GM12878 (cell line): Measurements from ENCODE around the gene SCAF8. TPM values are rescaled to one million over a fixed set of nuclear protein-coding genes. Genes with fewer than 3 reads are reported as not detected.

ENCODE experiments used
- ATAC-seq: fragments of 200-7000 bp; cut with Tn5 transposase; 3 replicates; pipeline ENCODE4 v1.9.1; 2020; ENCODE audit warnings: mild to moderate bottlenecking, moderate library complexity
- BruUV-seq: library from RNA; stranded (reverse); fragments of 400-500 nt; replicated peaks from 2 replicates; lab custom pipeline; 2021; lab: Mats Ljungman, UMichigan
- CTCF ChIA-PET: fragments of 300-600 bp; sonication (Branson Sonifier 250); formaldehyde crosslinking; extraction: SDS; loops from one replicate; lab custom pipeline; 2021; ENCODE audit warnings: inconsistent platforms; lab: Yijun Ruan, JAX
- POLR2A ChIA-PET: fragments of 350-600 bp; formaldehyde crosslinking; extraction: SDS; loops from one replicate; lab custom pipeline; 2021; ENCODE audit warnings: inconsistent platforms; lab: Charles Lee
- RAD21 ChIA-PET: fragments of 300-600 bp; sonication (Branson Sonifier 250); formaldehyde crosslinking; loops from one replicate; lab custom pipeline; 2023; ENCODE audit warnings: antibody characterized with exemption; ENCODE audit not compliant: unreplicated experiment; lab: Charles Lee
- SMC1A ChIA-PET: fragments of 300-600 bp; sonication (Branson Sonifier 250); formaldehyde crosslinking; loops from one replicate; lab custom pipeline; 2023; ENCODE audit not compliant: unreplicated experiment, uncharacterized antibody; lab: Charles Lee
- DNase-seq: peaks from one replicate; pipeline ENCODE4 v3.0.0-alpha.2; 2011; ENCODE audit warnings: low read depth, low spot score
- FAIRE-seq: peaks from 3 replicates; lab custom pipeline; 2011; peaks lifted over from hg19 to GRCh38; lab: Jason Lieb, UNC
- H2AFZ ChIP-seq: 2 replicates; pipeline ENCODE4 v1.6.0; 2011; ENCODE audit warnings: low read depth, low read length, control low read depth; ENCODE audit not compliant: control insufficient read depth
- H3K27ac ChIP-seq: 2 replicates; pipeline ENCODE4 v1.5.1; 2011; ENCODE audit warnings: control low read depth; ENCODE audit not compliant: control insufficient read depth, insufficient read depth
- H3K27me3 ChIP-seq, 2 experiments: replicated peaks in 1 of 2; 2 replicates each; pipeline versions ENCODE4 v1.6.0 to v1.6.1; 2011; ENCODE audit warnings: low read length in 1 of 2; ENCODE audit not compliant: control insufficient read depth in 2 of 2, insufficient read depth in 2 of 2
- H3K36me3 ChIP-seq, 2 experiments: 2 replicates each; pipeline ENCODE4 v1.5.1; 2011; ENCODE audit warnings: low read length in 1 of 2; ENCODE audit not compliant: control insufficient read depth in 2 of 2, insufficient read depth in 2 of 2
- H3K4me1 ChIP-seq: 2 replicates; pipeline ENCODE4 v1.6.1; 2011; ENCODE audit warnings: mild to moderate bottlenecking, low read length, moderate library complexity, mixed read lengths; ENCODE audit not compliant: control insufficient read depth, insufficient read depth
- H3K4me2 ChIP-seq: 2 replicates; pipeline ENCODE4 v1.6.0; 2011; ENCODE audit warnings: control low read depth; ENCODE audit not compliant: control insufficient read depth, insufficient read depth
- H3K4me3 ChIP-seq: fragments of 200-600 bp; sonication (generic); 2 replicates; pipeline ENCODE4 v1.5.1; 2016
- H3K79me2 ChIP-seq: 2 replicates; pipeline ENCODE4 v1.6.0; 2011; ENCODE audit warnings: low read length; ENCODE audit not compliant: control insufficient read depth, insufficient read depth
- H3K9ac ChIP-seq: 2 replicates; pipeline ENCODE4 v1.8.0; 2011; ENCODE audit warnings: low read length, control low read depth, mixed read lengths; ENCODE audit not compliant: control insufficient read depth, insufficient read depth
- H3K9me3 ChIP-seq: replicated peaks from 3 replicates; pipeline ENCODE4 v1.5.1; 2011; ENCODE audit warnings: mild to moderate bottlenecking, low read length; ENCODE audit not compliant: control insufficient read depth, insufficient read depth
- H4K20me1 ChIP-seq: 2 replicates; pipeline ENCODE4 v1.6.0; 2011; ENCODE audit not compliant: control insufficient read depth, insufficient read depth
- ATF7 ChIP-seq: fragments of 450-650 bp; IDR thresholded peaks from 2 replicates; pipeline ENCODE4 v1.6.1; 2016; ENCODE audit warnings: low read depth, mild to moderate bottlenecking
- CBFB ChIP-seq: IDR thresholded peaks from 2 replicates; pipeline ENCODE4 v1.6.1; 2016; ENCODE audit warnings: antibody characterized with exemption, low read depth
- EED ChIP-seq: sonication (generic); IDR thresholded peaks from 2 replicates; pipeline ENCODE4 v1.6.1; 2016; ENCODE audit warnings: antibody characterized with exemption, low read depth
- KAT2A ChIP-seq: conservative IDR thresholded peaks from 2 replicates; pipeline ENCODE4 v1.6.1; 2011; ENCODE audit warnings: low read depth, low read length; ENCODE audit not compliant: control insufficient read depth
- KLF5 ChIP-seq: fragments of 450-650 bp; IDR thresholded peaks from 2 replicates; pipeline ENCODE4 v1.6.1; 2014; ENCODE audit warnings: mild to moderate bottlenecking; ENCODE audit not compliant: partially characterized antibody
- MYB ChIP-seq: fragments of 150-350 bp; IDR thresholded peaks from 2 replicates; pipeline ENCODE4 v1.6.1; 2014; ENCODE audit warnings: mild to moderate bottlenecking, low read depth, low read length, borderline replicate concordance
- POLR2AphosphoS2 ChIP-seq: IDR thresholded peaks from 2 replicates; pipeline ENCODE4 v1.6.1; 2011; ENCODE audit warnings: low read depth, mild to moderate bottlenecking, low read length, improper control_type of control experiment, moderate library complexity
- POLR2AphosphoS5 ChIP-seq: IDR thresholded peaks from 2 replicates; pipeline ENCODE4 v1.6.1; 2011; ENCODE audit warnings: mild to moderate bottlenecking, low read length, inconsistent platforms
- RAD51 ChIP-seq: fragments of 450-650 bp; IDR thresholded peaks from 2 replicates; pipeline ENCODE4 v1.6.1; 2016; ENCODE audit warnings: moderate library complexity, mild to moderate bottlenecking, inconsistent platforms
- YBX1 ChIP-seq: fragments of 450-650 bp; IDR thresholded peaks from 2 replicates; pipeline ENCODE4 v1.6.1; 2016; ENCODE audit warnings: antibody characterized with exemption
- ZNF274 ChIP-seq: IDR thresholded peaks from one replicate; pipeline ENCODE4 v1.8.0; 2011; ENCODE audit not compliant: insufficient read length, insufficient read depth
- ZNF384 ChIP-seq: IDR thresholded peaks from 2 replicates; pipeline ENCODE4 v1.6.1; 2012; ENCODE audit warnings: low read depth, mild to moderate bottlenecking, low read length, improper control_type of control experiment, borderline replicate concordance
- ZNF622 ChIP-seq: fragments of 450-650 bp; IDR thresholded peaks from 2 replicates; pipeline ENCODE4 v1.6.1; 2017; ENCODE audit warnings: mild to moderate bottlenecking, inconsistent platforms
- ZSCAN29 ChIP-seq: fragments of 450-650 bp; IDR thresholded peaks from 2 replicates; pipeline ENCODE4 v1.6.1; 2017; ENCODE audit warnings: mild to moderate bottlenecking, moderate library complexity
- ZZZ3 ChIP-seq: IDR thresholded peaks from 2 replicates; pipeline ENCODE4 v1.6.1; 2011; ENCODE audit warnings: low read depth; ENCODE audit not compliant: control insufficient read depth, insufficient read length
- WGBS: methylation state at CpG from one replicate; pipeline ENCODE4 v1.1.6; 2016; ENCODE audit warnings: low lambda C conversion rate; ENCODE audit not compliant: insufficient replicate concordance, insufficient coverage; ENCODE audit errors: missing lambda C conversion rate; 5-methylcytosine and 5-hydroxymethylcytosine counted together
- in situ Hi-C: fragments of 300-500 bp; cut with MboI; formaldehyde crosslinking; loops from 9 replicates; pipeline ENCODE4 v1.14.3; 2018; ENCODE audit warnings: mixed read lengths
- intact Hi-C: fragments of 100-400 bp; cut with micrococcal nuclease; formaldehyde crosslinking; loops from one replicate; pipeline ENCODE4 v1.14.2; 2022; ENCODE audit not compliant: unreplicated experiment
- polyA plus RNA-seq, 11 experiments: library from polyadenylated mRNA; depleted of rRNA in 4 of 11; unstranded in 6 of 11; stranded (reverse) in 5 of 11; fragments of >200 nt; fragmentation: Nextera tagmentation in 4 of 11; fragmentation: Illumina TruSeq in 1 of 11; extraction: Ambion mirVana in 4 of 11; extraction: Trizol in 1 of 11; gene quantifications; 1 replicate in 1 of 11; 2 replicates in 10 of 11; pipeline versions ENCODE4 v1.2.1 to v1.2.3, GENCODE V29; 2011 to 2016; ENCODE audit warnings: inconsistent platforms in 2 of 11, missing spikeins in 2 of 11, low read depth in 1 of 11
- total RNA-seq, 4 experiments: library from RNA; depleted of rRNA in 3 of 4; stranded (reverse); fragments of >200 nt in 3 of 4; fragmentation: Illumina TruSeq in 1 of 4; extraction: Trizol in 1 of 4; gene quantifications; 2 replicates each; pipeline versions ENCODE4 v1.2.1 to v1.2.3, GENCODE V29; 2013 to 2021
- TF ChIP-seq, protein P1 (sequence below): fragments of 450-650 bp; IDR thresholded peaks from 2 replicates; pipeline ENCODE4 v1.6.1; 2016; ENCODE audit warnings: mild to moderate bottlenecking

The SCAF8 gene
- total and polyA plus RNA-seq, 10 of the 15 experiments (the other 5 are each of a cell fraction or from before 2014, with no cell fraction given): 8.1 to 28.8 (median 15.9) TPM

DNA sequence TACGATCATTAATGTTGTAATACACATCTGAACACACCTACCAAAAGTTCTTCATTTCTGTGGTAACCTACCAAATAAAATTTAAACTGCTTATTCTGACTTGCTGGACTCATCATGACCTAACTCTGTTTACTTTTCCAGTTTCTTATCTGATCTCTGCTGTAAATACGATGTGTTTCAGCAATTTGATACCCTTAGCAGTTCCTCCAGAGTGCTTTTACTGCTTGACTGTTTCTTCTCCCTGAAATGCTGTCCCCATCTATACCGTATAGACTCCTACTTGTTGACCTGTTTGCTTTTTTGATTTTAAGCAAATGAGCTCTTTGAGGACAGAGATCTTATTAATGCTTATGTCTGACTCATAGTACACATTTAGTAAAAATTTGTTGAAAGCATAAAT is 119.5 kb downstream of the SCAF8 start:
- in situ Hi-C loops (no loop called here), intact Hi-C loops (no loop called here)
- no peak for ATAC-seq
- H3K4me3 ChIP-seq: no peak overlapping the region
- no peak for FAIRE-seq
- H3K9me3 ChIP-seq: no peaks in the 10 kb centered on the region
- no peak overlapping the region for H3K27ac ChIP-seq
- no peak overlapping the region for H3K4me2 ChIP-seq
- ChIA-PET RAD21 (no interaction called here), SMC1A (interaction anchor here (1.7 to 2.9 kb wide), 3 partner anchors 10 to 16 kb away, joined by 6 to 9 read pairs (median 8); no protein-coding TSS in a partner anchor), CTCF (interaction anchor here (2.2 kb wide), 1 partner anchor 9 kb away, joined by 6 read pairs; no protein-coding TSS in a partner anchor), POLR2A (interaction anchor here (0.5 to 1.1 kb wide), 3 partner anchors 10 to 588 kb away, joined by 3 read pairs; no protein-coding TSS in a partner anchor)
- no peaks in the 10 kb centered on the region for H3K27me3 ChIP-seq
- no peak overlapping the region for H2AFZ ChIP-seq
- no TSS peak for BruUV-seq
- H3K9ac ChIP-seq: no peak overlapping the region
- 86% methylated on average over 3 of the region's 3 CpGs for WGBS
- H4K20me1 ChIP-seq: no peaks in the 10 kb centered on the region
- no peak for TF ChIP-seq ZNF384
- TF ChIP-seq, protein P1, sequence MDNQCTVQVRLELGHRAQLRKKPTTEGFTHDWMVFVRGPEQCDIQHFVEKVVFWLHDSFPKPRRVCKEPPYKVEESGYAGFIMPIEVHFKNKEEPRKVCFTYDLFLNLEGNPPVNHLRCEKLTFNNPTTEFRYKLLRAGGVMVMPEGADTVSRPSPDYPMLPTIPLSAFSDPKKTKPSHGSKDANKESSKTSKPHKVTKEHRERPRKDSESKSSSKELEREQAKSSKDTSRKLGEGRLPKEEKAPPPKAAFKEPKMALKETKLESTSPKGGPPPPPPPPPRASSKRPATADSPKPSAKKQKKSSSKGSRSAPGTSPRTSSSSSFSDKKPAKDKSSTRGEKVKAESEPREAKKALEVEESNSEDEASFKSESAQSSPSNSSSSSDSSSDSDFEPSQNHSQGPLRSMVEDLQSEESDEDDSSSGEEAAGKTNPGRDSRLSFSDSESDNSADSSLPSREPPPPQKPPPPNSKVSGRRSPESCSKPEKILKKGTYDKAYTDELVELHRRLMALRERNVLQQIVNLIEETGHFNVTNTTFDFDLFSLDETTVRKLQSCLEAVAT: no peak
- no peak for TF ChIP-seq YBX1
- no peak for TF ChIP-seq POLR2AphosphoS5
- no peak for TF ChIP-seq ATF7
- no peak for TF ChIP-seq ZZZ3
- no peak for TF ChIP-seq MYB
- TF ChIP-seq ZNF274: no peak
- no peak for TF ChIP-seq CBFB
- TF ChIP-seq EED: no peak
- TF ChIP-seq ZNF622: no peak
- no peak for TF ChIP-seq KLF5
- no peak for TF ChIP-seq RAD51
- no peak for TF ChIP-seq POLR2AphosphoS2
- TF ChIP-seq KAT2A: no peak
- TF ChIP-seq ZSCAN29: no peak
- DNase-seq: no peak
- no peaks in the 10 kb centered on the region for H3K4me1 ChIP-seq
- no peaks in the 10 kb centered on the region for H3K79me2 ChIP-seq
- H3K36me3 ChIP-seq: peaks cover 0 to 5% of the 10 kb centered on the region in 2 experiments; a peak in 3 of 4 replicates
